Ishikawa (cell line): ENCODE data around the gene LRPAP1.

ENCODE experiments used
- CEBPB ChIP-seq: IDR thresholded peaks from 2 replicates; pipeline ENCODE4 v1.6.1; 2012
- EP300 ChIP-seq: IDR thresholded peaks from 2 replicates; pipeline ENCODE4 v1.6.1; 2012; ENCODE audit warnings: borderline replicate concordance
- NFIC ChIP-seq: IDR thresholded peaks from 2 replicates; pipeline ENCODE4 v1.6.1; 2012
- TAF1 ChIP-seq: IDR thresholded peaks from 2 replicates; pipeline ENCODE4 v1.6.1; 2012; ENCODE audit warnings: low read depth, mild to moderate bottlenecking
- TEAD4 ChIP-seq: IDR thresholded peaks from 2 replicates; pipeline ENCODE4 v1.6.1; 2012
- YY1 ChIP-seq: IDR thresholded peaks from 2 replicates; pipeline ENCODE4 v1.6.1; 2012; ENCODE audit warnings: low read depth
- ZBTB7A ChIP-seq: IDR thresholded peaks from 2 replicates; pipeline ENCODE4 v1.6.1; 2012; ENCODE audit warnings: low read depth

DNA sequence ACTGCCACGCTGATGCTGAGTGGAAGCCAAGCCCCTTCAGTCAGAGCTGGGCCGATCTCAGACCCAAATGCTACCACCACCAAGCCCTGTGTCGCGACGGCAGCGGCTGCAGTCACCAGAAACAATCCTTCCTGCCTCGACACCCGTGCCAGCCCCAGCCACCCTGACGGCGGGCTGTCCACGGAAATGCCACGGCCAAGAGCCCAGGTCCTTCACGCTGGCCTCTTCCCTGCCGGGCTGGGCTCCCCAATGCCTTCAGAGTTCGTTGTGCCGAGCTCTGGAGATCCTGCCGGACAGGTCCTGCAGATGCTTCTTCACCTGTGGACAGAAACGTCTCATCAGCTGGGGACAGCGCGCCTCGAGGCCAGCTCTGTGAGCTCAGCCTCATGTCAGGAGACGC lies 19.5 kb downstream of the LRPAP1 start:
- TF ChIP-seq EP300 = no peak
- no peak for TF ChIP-seq NFIC
- no peak for TF ChIP-seq ZBTB7A
- TF ChIP-seq CEBPB = no peak
- no peak for TF ChIP-seq TEAD4
- TF ChIP-seq TAF1 = no peak
- TF ChIP-seq YY1 = no peak
